Left colon (tissue), 2 donors: ENCODE results near the gene SSC4D. TPM values are rescaled to one million over a fixed set of nuclear protein-coding genes. Genes with fewer than 3 reads are reported as not detected.
"Not testable (repeated sequence)": the region's sequence is repeated elsewhere in the genome, so short reads cannot be mapped to it uniquely, and the experiment has no call there.

ENCODE experiments used
- ATAC-seq: fragments of 200-7000 bp; cut with Tn5 transposase; one replicate; pipeline ENCODE4 v1.9.1; 2020; ENCODE audit warnings: mild to moderate bottlenecking, moderate library complexity
- DNase-seq, 2 donors: peaks; one replicate each; pipeline ENCODE4 v3.0.0-alpha.2; 2020
- intact Hi-C, 2 donors: fragments of 100-400 bp; cut with DNase I in 1 of 2; cut with micrococcal nuclease in 1 of 2; formaldehyde crosslinking; loops; one replicate each; pipeline versions ENCODE4 v1.11.2 to v1.14.0; 2022; cut with DNase I, micrococcal nuclease
- long read RNA-seq: library from polyadenylated mRNA; unstranded; transcript quantifications from one replicate; pipeline ENCODE4 v2.0.0, GENCODE V29; 2021
- total RNA-seq, 2 donors: library from RNA; stranded (reverse); fragmentation: NEBNext Ultra II Directional; extraction: Animal tissue kit (Norgen Biotek cat#: 25700); gene quantifications; one replicate each; pipeline ENCODE4 v1.2.1, GENCODE V29; 2021
- donor health status: DM: no; HTN: no; CAD: no.
- donor health status: DM: yes; HTN: yes; CAD: no.

Gene SSC4D
- total RNA-seq = under 1 TPM; 0.15 to 0.50 TPM
- long read RNA-seq, partial matches to known transcripts = 0 of 2 reads
- long read RNA-seq, other reads (novel, unspliced or antisense) = 2 of 2 reads

DNA sequence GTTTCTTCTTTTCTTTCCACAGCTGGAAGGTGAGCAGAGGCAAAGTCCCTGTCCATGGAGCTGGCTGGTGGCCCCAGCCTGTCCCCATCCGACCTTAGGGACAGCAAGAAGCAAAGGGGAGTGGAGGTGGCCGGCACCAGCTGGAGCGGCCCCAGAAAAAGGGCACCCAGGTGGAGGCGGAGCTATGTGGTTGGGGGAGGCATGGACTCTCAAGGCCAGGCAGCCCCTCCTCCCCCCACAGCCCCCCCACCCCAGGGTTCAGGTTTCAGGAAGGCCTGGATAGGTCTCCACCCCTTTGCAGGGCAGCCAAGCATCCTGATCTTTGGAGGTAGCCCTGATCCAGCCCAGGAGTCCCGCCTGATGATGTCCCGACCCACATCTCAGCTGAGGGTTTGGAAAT, at the start of gene SSC4D:
Gene SSC4D (minus strand): TSS at position 161 of the 400 bp plus-strand sequence. CDS start 5,258 bp downstream, outside the sequence.
- no peak for DNase-seq
- no peak for ATAC-seq
- intact Hi-C loops = no loop called here

DNA sequence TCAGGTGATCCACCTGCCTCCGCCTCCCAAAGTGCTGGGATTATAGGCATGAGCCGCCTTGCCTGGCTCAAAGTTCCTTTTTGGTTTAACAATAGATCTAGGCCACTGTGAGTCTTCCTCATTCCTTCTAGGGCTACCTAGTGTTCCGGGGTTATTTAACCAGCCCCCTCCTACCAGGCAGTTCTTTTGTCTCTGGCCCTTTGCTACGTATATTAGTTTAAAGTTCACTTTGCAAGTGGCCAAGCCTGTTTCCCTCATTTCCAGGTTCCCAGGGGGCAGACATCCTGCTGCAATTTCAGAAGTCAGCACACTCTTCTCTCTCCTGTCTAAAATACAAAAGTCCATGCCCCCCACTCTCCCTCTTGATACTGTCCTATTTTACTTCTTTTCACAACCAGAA, 49.0 kb upstream of the SSC4D start:
- ATAC-seq (peak; percentile 73), DNase-seq (peak; percentile 51 to 69)
- intact Hi-C loops = not testable (repeated sequence)

DNA sequence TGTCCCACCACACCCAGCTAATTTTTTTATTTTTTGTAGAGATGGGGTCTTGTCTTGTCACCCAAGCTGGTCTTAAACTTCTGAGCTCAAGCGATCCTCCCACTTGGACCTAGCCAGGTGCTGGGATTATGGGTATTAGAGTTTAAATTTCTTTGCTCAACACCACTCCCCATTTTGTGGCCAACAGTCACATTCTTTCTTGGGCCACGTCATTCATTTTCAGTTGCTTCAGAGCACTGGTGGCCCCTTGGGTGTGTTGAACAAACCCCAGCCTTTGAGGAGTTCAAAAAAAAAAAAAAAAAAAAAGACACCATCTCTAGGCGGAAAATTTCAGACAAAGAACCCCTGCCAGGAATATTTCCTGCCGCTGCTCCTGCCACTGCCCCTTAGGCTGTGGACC, 47.5 kb upstream of the SSC4D start:
- ATAC-seq, DNase-seq, intact Hi-C loops: not testable (repeated sequence)

DNA sequence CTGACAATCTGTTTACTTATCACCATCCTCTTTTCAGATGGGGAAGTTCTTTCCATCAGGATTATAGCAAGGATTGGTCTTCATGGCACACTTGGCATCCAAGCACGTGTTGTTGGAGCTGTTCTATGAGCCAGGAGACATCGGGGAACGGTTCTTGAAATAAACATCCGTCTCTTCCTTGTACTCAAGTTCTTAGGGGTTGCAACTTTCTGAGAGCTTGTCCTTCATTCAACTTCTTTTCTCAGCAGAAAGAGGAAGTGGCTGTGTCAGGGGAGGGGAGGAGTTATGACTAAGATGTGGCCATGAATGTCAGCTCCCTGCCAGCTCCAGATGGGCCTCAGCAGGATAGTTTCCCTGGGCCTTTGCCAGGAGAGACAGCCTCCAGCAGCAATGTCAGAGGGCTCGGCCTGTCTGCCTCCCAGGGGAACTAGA, 36.1 kb upstream of the SSC4D start:
- peak; percentile 50 to 52 for DNase-seq
- peak; percentile 93 for ATAC-seq
- intact Hi-C loops = not testable (repeated sequence)

DNA sequence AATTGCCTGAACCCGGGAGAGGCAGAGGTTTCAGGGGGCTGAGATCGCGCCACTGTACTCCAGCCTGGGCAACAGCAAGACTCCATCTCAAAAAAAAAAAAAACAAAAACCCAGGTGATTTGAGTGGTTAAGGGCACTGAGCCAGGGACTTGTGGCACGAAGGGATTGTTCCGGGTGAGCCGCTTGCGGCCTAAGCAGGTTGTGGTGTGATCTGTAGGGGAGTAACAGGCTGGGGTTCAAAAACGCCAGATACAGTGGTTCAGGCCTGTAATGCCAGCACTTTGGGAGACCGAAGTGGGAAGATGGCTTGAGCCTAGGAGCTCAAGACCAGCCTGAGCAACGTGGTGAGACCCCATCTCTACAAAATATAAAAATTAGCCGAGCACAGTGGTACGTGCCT, 34.3 kb upstream of the SSC4D start:
- ATAC-seq (peak; percentile 27), DNase-seq (peak in 1 of 2 donors; percentile 22)
- intact Hi-C loops = not testable (repeated sequence)

DNA sequence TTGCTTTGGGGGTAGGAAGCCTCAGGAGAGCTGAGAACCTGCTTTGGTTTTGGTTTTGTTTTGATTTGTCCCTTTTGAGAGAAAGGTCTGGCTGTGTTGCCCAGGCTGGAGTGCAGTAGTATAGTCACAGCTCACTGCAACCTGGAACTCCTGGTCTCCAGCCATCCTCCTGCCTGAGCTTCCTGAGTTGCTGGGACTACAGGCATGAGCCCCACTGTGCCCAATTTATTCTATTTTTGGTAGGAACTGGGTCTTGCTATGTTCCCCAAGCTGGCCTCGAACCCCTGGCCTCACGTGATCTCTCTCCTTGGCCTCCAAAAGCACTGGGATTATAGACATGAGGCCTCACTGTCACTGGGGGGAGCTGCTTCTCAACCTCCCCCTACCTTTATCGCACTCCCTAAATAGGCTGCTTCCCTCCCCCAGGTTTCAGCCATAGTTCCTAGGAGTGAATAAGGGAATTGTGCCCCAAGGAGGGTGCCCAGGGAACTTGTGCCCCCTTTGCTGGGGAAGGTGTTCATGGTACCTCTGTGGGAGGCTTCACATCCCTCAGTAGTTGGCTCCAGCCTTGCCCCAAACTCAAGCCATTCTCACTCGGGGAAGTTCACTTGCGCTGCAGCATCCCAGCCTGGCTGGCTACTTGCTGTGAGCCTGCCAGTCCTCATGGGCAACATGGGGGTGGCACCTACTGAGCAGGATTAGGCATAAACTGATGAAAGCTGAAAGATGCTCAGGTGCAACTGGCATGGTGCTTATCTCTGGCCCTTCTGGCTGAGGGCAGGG, 33.4 kb upstream of the SSC4D start:
- intact Hi-C loops, ATAC-seq, DNase-seq: not testable (repeated sequence)

DNA sequence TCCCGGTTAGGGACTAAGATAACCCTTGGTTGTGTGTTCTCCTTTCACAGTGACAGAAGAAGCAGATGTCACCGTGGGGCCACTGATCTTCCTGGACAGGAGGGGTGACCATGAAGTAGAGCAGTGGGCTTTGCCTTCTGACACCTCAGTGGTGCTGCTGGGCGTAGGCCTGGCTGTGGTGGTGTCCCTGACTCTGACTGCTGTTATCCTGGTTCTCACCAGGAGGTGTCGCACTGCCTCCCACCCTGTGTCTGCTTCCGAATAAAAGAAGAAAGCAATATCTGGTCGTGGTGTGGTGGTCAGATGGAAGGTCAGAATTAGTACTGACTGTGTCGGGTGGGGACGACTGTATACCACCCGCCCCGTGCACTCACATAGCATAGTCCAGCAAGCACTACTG, 32.3 kb upstream of the SSC4D start:
- DNase-seq, intact Hi-C loops: not testable (repeated sequence)
- peak; percentile 50 for ATAC-seq

DNA sequence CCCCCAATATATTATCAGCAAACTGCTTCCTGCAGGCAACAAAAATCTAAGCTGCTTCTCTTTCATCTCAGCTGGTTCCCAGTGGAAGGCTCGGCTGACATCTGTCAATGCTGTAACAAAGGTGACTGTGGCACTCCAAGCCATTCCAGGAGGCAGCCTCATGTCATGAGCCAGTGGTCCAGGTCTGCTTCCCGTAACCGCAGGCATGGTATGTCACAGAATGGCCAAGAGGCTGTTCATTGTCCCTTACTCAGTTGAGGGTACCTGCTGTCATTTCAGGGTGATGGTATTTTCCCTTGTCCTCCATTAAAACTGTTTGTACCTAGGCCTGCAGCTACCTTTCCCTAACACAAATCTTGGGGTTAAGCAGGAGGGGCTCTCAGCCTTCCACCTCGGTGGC, 30.9 kb upstream of the SSC4D start:
- DNase-seq, intact Hi-C loops, ATAC-seq: not testable (repeated sequence)

DNA sequence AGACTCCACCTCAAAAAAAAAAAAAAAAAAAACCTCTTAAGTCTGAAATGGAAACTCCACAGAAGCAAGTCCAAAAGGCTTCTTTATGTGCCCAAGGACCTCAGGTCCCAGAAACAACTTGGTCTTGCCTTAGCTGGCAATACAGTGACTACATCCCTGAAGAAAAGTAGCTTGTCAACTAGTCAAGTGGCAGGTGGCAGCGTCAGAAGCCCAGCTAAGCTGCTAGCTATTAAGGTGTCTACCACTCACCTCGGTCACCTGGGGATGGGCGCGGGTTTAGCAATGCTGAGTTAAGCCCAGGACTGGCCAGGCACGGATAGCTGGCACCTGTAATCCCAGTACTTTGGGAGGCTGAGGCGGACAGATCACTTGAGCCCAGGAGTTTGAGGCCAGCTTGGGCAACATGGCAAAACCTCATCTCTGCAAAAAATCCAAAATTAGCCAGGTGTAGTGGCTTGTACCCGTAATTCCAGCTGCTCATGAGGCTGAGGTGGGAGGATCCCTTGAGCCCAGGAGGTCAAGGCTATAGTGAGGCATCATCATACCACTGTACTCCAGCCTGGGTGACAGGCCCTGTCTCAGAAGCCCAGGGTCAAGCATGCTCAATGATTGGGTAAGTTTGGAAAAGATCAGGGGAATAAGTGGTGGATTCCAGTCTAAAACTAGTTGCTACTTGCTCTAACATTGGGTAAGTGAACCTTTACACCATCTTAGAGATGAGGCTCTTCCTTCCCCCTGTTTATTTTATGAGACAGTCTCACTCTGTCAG, 29.8 kb upstream of the SSC4D start:
- DNase-seq, intact Hi-C loops, ATAC-seq: not testable (repeated sequence)

DNA sequence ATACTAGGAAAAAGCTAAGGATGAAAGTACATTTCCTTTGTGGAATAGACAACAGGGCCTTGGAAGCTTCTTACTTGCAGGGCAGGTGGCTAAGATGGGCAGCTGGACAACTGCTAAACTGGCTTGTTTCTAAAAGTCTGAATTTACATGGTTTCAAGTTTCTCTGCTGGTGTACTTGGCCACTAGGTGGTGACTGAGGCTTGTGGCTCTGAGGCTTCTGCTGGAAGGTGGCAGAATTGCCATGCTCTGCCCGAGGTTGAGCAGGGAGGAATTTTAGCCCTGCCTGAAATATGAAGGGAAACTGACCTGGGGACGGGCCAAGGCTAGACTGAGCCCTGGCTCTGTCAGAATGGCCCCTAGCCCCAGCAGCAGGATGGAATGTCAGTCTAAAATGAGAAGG, 28.4 kb upstream of the SSC4D start:
- peak; percentile 83 for ATAC-seq
- intact Hi-C loops = not testable (repeated sequence)

DNA sequence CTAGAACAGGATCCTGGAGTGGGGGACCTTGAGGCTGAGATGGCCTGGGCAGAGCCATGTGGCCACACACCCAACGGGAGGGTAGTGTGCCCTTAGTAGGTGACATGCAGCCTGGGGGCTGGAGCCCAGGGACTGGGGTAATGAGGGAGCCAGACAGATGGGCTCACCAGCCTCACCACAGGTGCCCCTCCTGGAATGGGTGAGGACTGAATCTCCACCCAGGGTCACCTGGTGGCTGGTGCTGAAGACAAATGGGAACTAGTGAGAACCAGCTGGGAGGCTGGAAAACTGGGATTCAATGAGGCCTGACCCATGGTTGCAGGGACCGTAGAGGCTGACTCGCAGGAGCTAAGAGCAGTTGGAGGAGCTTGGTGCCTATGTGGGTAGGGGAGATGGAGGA, 21.3 kb upstream of the SSC4D start:
- intact Hi-C loops = no loop called here
- DNase-seq (no peak), ATAC-seq (no peak)

More for the DNA sequence above, 28.4 kb upstream of the SSC4D start:
- peak; percentile 65 to 81 for DNase-seq

DNA sequence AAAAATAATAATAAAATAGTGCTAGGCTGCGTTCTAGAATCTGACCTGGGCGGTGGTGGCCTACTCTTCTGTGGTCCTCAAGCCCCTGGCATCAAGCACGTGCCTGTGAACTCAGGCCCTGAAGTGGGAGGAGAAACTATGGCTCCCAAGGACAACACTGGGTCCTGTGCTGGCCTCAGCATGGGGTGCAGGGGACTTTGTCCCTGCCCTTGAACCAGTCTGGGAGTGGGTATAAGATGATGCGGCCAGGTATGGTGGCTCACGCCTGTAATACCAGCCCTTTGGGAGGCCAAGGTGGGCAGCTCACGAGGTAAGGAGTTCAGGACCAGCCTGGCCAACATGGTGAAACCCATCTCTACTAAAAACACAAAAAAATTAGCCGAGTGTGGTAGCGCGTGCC, 20.7 kb upstream of the SSC4D start:
- DNase-seq (no peak), ATAC-seq (no peak)
- intact Hi-C loops = no loop called here

DNA sequence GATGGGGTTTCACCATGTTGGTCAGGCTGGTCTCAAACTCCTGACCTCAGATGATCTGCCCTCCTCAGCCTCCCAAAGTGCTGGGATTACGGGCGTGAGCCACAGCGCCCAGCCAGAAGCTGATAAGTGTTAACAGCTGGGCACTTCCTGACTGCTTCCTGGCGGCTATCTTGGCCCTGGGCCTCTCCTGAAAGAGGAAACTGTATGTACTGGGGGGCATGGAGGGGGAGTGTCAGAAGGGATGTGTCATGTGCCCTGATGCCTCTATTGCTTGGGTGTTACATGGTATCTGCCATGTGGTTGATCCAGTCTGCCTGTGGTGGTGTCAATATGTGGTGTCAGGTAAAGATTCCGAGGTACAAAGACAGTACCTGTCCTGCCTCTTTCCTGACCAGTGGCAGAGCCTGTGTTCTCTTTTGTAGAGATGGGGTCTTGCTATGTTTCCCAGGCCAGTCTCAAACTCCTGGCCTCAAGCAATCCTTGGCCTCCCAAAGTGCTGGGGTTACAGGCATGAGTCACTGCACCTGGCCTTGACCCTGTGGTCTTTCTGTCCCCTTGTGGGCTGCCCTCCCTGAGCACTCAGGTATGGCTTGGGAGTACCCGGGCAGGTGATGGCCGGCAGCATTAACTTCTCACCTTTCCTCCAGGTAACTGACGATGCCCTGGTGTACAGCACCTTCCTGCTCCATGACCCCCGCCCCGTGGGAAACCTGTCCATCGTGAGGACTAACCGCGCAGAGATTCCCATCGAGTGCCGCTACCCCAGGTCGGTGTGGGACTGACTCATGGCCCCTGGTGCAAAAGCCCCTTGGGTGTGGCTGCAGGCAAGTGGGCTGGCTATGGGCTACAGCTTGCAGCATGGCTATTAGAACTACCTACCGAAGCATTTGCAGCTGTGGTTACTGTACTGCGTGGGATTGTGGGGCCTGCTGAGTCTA, 19.6 kb upstream of the SSC4D start:
- intact Hi-C loops = no loop called here
- DNase-seq = no peak
- peak; percentile 41 for ATAC-seq

DNA sequence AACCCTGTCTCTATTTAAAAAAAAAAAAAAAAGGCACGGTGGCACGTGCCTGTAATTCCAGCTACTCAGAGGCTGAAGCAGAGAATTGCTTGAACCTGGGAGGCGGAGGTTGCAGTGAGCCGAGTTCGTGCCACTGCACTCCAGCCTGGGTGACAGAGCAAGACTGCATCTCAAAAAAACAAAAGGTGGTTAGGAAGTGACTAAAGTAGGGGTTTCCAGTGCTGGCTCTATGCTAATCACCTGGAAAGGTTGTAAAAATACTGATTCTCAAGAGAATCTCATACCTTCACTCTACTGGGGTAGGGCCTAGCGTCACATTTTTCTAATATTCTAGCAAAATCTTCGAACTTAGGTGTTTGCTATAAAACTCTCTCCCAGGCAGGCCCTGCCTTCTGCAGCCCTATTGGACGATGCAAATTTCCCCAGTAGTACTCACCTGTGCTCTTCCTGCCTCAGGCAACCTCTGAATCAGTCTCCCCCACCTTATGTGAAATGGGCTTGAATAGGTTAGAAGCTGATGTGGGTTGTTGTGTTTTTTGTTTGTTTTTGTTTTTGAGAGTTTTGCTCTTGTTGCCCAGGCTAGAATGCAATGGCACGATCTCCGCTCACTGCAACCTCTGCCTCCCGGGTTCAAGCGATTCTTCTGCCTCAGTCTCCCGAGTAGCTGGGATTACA, 18.8 kb upstream of the SSC4D start:
- intact Hi-C loops = no loop called here
- ATAC-seq = no peak
- no peak for DNase-seq

DNA sequence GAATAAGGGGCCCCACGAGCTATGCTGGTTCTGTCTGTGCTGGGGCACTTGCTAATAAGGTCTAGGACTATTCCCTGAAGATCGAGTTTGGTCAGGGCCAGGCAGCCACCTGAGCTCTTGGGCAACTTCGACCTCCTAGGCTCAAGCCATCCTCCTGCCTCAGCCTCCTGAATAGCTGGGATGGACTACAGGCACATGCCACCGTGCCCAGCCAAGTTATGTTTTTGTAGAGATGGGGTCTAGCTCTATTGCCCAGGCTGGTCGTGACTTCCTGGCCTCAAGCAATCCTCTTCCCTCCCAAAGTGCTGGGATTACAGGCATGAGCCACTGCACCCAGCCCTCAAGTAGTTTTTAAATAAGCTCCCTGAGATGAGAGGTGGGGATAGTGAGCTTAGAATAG, 18.1 kb upstream of the SSC4D start:
- ATAC-seq (no peak), DNase-seq (no peak)
- intact Hi-C loops = no loop called here

DNA sequence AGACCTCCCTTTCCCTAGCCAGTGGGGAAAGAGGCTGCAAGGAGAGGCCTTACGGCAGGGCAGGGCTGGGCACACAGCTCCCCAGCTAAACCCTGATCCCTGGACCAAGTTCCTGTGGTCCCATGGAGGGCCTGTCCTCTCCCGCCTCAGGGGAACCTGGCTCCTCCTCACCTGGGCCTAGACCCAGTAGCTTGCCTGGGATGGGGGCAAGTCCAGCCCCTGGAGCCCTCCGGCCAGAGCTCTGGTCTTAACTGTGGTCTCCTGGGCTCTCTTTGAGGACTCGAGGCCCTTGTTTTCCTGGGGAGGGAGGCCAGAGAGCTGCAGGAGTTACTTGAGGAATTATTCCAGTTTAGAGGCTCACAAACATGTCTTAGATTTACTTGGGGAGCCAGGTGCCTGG, 16.7 kb upstream of the SSC4D start:
- intact Hi-C loops = no loop called here
- no peak for DNase-seq

DNA sequence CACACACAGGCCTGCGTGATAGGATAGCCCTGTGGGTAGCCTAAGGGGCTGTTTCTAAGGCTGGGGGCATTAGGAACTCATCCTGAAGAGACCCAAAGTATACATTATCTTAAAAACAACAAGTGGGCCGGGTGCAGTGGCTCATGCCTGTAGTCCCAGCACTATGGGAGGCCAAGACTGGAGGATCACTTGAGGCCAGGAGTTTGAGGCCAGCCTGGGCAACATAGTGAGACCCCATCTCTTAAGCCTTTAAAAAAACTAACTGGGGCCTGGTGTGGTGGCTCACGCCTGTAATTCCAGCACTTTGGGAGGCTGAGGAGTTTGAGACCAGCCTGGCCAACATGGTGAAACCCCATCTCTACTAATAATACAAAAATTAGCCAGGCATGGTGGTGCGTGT, 16.1 kb upstream of the SSC4D start:
- ATAC-seq, DNase-seq, intact Hi-C loops: not testable (repeated sequence)

More for the DNA sequence above, 16.7 kb upstream of the SSC4D start:
- no peak for ATAC-seq

DNA sequence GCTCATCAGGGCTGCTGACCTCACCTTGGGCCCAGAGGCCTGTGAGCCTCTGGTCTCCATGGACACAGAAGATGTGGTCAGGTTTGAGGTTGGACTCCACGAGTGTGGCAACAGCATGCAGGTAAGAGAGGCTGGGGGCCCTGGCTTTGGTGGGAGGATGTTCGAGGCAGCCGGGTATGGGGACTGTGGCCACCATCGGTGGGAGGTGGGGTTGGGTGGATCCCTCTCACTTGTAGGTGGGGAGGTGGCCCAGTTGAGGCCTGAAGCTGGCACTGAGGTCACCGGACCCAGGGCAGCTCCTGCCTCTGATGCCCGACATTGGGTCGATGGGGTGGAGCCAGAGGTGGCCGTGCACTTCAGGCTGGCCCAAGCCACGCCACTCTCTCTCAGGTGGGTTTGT, 15.7 kb upstream of the SSC4D start:
- ATAC-seq (no peak), DNase-seq (no peak)
- intact Hi-C loops = no loop called here
